Anterior cingulate cortex (tissue), 58 donors: ENCODE results near the gene C21orf91.
"Not testable (repeated sequence)": the region's sequence is repeated elsewhere in the genome, so short reads cannot be mapped to it uniquely, and the experiment has no call there.

ENCODE experiments used
- DNase-seq, 58 donors: peaks; one replicate each; lab custom pipeline; 2025; lab: John Stamatoyannopoulos, UW

The C21orf91 gene

DNA sequence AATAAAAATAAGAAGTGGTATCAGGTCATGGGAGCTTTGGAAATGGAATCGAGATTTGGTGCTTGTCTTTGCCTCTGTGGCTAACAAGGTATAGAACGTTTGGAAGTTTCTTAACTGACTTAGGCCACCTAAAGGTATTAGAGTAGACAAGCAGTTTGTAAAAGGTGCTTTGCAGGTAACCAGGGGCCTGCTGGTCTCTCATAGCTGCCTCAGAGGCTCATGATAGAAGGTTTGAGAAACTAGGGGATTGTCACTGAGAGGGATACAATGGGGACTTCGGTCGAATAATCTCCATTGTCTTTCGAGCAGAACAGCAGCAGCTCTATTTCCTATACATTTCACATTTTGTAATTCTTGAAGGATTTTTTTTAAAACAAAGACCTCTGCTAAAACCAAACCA lies 37.6 kb downstream of the C21orf91 start:
- DNase-seq, result no peak

DNA sequence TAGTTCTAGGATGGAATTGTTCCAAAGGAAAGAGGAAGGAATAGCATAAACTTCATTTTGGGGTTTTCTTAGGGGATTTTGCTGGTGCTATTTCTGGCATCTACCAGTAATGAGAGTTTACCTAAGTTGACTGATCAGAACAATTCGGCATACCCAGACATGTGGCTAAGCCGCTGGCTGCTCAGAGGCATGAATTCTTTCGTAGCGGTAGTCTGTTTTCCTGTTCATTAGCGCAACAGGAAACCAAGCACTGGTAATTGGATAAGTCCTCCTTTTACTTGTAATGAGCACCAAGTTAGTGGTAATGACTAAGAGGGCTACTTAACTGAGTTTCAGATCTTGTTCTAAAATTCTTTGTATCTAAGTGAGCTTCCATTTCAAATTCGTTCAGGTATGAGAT lies 38.6 kb downstream of the C21orf91 start:
- no peak for DNase-seq

DNA sequence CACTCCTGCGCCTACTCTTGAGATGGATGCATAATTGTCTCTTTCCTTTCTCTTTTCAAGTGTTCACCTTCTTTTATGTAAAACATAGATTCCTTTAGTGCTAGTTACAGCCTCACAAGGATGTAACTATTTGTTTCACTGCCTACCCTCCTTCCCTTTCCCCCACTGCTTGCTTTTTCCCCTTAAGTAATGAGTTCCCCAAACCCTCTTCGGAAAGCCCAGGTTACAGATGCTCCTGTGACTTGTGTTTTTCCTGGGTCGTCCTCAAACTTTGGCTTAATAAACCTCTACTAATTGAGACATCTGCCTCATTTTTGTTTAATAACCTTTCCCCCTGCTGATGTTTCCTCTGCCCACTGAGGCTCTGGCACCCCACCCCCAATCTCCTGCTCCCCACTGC lies 39.2 kb downstream of the C21orf91 start:
- DNase-seq, result no peak

DNA sequence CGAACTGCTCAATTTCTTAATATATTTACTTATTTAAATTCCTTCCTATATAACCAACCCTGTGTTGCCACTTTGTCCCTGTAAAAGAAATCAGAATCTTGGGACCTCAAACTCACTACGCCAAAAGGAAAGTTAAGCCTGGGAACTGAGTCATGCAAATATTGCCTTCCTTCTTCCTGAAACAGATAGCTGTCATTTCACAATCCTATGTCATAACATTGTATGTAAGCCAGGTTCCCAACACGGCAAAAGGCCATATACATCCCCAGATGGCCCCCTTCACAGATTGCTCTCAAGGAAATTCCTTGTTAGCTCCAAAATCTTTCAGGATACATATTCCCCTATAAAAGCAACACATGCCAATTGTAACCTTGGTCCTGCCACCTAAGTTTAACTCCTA lies 39.7 kb downstream of the C21orf91 start:
- no peak for DNase-seq

DNA sequence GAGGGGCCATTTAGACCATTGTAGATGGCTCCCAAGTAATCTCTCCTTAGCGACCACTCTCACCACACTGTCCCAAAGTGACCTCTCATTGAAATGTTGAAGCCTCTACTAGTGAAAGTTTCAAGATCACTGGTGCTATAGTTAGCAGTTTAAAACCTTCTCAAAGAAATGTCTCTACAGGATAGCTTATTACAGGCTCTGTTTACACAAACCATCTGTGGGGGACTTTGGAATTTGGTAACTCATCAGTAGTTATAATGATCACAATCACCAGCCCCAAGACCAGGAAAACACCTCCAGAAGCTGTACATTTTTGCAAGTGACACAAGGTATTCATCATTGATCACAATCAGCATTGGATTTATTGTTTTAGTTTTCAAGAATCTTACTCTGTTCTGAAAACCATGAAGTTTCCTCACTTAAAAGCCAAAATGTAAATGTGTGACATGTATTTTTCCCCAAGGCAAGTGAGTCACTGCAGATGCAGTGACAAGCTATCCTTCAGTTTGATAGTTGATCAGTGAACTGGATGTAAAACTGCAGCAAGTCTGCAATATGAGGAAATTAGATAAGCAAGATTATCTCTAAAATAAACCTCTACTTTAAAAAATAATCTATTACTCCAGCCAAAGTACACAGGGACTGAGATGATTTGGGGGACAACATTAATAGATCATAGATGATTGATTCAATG lies 41.9 kb downstream of the C21orf91 start:
- no peak for DNase-seq

DNA sequence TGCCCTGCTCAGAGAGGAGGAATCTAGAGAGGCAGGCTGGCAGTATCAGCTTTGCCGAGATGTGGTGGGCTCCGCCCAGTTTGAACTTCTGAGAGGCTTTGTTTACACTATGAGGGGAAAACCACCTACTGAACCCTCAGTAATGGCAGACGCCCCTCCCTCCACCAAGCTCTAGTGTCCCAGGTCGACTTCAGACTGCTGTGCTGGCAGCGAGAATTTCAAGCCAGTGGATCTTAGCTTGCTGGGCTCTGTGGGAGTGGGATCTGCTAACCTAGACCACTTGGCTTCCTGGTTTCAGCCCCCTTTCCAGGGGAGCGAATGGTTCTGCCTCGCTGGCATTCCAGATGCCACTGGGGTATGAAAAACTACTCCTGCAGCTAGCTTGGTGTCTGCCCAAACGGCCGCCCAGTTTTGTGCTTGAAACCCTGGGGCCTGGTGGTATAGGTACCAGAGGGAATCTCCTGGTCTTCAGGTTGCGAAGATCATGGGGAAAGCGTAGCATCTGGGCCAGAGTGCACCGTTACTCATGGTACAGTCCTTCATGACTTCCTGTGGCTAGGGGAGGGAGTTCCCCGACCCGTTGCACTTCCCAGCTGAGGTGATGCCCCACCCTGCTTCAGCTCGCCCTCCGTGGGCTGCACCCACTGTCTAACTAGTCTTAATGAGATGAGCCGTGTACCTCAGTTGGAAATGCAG lies 43.6 kb downstream of the C21orf91 start:
- DNase-seq, result no peak

DNA sequence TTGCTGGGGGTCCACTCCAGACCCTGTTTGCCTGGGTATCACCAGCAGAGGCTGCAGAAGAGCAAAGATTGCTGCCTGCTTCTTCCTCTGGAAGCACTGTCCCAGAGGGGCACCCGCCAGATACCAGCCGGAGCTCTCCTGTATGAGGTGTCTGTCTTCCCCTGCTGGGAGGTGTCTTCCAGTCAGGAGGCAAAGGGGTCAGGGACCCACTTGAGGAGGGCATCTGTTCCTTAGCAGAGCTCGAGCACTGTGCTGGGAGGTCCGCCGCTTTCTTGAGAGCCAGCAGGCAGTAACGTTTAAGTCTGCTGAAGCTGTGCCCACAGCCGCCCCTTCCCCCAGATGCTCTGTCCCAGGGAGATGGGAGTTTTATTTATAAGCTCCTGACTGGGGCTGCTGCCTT lies 44.1 kb downstream of the C21orf91 start:
- not testable (repeated sequence) for DNase-seq

DNA sequence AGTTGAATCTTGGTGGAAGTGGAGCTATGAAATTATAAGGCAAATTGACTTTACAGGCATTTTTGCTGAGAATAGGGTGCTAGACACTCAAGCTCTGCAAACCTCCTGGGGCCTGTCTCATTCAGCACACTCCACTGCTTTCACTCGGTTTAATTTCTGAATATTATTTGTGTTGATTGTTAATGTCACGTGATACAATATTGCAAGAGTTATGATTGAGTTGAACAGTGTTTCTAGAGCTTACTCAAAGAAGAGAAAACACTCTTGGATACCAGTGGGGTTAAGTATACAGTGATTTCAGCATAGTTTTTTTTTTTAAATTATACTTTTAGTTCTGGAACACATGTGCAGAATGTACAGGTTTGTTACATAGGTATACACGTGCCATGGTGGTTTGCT lies 49.7 kb downstream of the C21orf91 start:
- DNase-seq, result no peak

DNA sequence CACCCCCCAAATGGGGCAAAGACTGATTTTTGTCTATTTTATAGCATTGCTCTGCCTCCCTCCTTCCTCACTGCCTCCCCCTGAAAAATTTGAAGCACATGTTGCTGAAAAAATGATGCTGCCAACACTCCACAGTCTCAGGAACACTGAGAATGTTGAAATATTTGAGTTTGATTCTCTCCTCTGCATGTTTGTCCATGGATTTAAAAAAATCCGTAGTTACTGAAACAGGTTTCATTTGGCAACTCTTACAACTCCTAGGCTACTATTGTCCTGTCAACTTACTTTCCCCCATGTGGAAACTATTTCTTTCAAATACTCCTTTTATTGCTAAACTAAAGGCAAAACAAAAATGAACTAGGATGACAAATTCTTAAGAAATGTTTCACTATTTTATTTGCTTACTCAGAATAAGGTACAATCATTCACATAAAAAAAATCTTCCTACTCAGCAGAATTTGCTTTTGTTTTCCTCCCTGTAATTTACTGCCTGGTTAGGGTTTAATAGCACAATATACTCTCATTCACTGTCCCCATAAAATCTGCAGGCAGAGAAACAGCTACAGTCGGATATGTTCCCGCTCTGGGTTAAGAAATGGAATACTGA lies 50.2 kb downstream of the C21orf91 start:
- no peak for DNase-seq

DNA sequence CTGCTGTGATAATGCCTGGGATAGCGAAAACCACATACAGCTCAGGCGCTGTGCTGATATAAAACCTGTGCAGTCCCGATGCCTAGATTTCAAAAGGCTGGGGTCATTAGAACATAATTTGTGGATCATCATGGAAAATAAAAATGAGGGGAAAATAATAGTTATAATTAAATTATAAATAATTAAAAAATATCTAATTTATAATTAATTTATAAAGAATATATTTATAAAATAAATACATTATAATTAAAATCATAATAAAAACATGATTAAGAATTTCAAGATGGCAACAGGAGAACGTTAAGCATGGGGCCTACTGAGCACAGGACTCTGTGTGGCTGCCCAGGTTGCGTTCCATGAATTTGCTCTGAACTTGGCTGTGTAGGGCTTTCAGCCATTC lies 53.9 kb downstream of the C21orf91 start:
- DNase-seq, result no peak

DNA sequence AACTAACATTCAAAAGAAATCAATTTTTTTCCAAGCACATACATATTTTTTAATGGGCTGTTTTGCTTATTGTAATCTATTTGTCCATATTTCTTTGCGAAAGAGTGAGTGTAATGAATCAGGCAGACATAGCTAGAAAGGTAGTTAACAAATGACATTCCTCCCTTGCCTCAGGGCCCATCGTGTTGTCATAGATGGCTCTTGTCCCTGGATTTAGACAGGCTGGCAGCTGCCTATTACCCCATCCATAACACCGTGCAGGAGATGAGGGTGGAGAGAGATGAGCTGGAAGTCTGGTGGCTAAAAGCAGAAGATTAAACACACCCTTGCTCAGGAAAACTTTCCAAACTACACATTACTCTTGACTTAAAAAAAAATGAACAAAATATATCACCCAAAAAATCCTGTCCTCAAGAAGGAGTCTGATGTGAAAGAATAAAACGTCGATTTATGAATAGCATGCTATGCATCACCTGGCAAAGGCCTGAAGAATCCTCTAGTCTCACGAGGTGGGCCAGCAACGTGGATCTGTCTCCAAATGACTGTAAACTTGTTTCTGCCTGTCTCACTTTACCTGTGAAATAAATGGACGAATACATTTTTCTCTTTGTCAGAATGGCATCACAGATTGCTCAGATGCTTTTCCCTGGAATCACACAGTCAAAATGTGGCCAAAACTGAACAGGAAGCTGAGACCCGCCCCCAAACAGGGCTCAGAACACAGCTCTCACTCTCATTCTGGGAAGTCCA lies 55.7 kb downstream of the C21orf91 start:
- DNase-seq, result no peak

DNA sequence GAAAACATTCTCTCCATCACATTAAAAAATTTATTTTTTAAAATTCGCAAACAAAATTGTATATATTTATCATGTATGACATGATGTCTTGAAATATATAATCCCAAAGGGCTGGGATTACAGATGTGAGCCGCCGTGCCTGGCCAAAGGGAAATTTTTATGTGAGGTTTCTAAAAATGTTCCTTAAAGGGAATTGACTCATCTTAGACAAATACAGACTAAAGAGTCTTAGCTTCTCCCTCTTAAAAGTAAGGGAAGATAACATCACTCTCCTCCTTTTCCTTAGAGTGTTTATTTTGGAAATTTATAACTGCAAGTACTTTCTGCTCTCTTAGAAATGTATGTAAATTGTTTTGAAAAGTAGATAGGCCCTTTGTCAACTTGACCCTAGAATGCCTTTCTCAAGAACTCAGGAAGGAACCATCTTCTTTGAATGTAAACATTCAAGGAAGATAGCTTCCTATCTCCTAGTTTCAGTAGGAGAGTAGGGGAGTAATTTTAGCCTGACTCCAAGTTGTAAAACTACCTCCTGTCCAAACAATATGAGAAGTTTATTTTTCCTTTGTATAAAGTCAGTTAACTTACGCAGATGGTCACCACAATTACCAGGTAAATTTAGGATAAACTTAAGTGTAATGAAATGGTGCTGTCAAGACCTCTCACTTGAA lies 59.5 kb downstream of the C21orf91 start:
- no peak for DNase-seq

DNA sequence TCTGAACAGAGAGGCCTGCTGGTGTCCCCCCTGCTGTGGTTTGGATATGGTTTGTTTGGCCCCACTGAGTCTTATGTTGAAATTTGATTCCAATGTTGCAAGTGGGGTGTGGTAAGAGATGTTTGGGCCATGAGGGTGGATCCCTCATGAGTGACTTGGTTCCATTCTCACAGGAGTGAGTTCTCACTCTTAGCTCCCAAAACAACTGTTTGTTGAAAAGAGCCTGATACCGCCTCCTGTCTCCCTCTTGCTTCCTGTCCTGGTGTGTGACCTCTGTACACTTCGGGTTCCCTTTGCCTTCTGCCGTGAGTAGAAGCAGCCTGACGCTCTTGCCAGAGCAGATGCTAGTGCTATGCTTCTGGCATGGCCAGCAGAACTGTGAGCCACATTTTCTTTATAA lies 60.5 kb downstream of the C21orf91 start:
- no peak for DNase-seq

DNA sequence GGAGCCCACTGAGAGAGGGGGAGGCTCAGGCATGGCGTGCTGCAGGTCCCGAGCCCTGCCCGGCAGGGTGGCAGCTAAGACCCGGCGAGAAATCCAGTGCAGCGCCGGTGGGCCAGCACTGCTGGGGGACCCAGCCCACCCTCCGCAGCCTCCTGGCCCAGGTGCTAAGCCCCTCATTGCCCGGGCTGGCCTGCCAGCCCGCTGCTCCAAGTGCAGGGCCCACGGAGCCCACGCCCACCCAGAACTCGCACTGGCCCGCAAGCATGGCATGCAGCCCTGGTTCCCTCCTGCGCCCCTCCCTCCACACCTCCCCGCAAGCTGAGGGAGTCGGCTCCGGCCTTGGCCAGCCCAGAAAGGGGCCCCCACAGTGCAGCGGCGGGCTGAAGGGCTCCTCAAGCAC lies 61.5 kb downstream of the C21orf91 start:
- no peak for DNase-seq

DNA sequence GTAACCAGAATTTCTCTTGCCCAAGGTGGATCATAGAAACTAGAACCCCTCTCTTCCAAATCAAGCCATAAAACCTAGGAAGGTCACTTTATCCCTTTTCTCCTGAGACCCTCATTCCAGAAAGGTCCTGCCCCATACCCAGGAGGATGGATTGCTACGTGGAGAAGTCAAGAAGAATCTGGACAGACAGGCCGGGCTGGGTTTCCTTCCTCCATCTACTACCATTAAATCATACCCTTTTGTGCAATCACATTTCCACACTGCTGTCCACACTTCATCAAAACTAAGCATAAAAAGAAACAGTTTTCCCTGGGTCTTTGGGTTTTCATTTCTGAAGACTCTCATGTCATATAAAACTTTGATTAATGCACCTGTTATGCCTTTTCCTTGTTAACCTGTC lies 65.4 kb downstream of the C21orf91 start:
- DNase-seq, result no peak

DNA sequence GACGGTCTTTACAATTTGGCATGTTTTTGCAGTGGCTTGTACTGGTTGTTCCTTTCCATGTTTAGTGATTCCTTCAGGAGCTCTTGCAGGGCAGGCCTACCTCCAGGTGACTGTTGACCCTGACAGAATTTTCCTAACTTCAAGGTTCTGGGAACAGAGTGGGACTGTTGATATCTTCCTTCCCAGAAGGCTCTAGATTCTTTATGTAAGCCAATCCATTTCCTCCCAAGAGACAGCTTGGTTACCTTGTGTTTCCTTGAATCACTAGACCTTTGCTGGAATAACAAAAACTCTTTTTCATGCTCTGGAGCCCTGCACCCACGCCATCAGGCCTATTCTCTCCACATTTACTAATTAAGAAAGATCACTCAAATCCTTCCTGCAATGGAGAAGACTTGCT lies 67.0 kb downstream of the C21orf91 start:
- DNase-seq, result no peak

DNA sequence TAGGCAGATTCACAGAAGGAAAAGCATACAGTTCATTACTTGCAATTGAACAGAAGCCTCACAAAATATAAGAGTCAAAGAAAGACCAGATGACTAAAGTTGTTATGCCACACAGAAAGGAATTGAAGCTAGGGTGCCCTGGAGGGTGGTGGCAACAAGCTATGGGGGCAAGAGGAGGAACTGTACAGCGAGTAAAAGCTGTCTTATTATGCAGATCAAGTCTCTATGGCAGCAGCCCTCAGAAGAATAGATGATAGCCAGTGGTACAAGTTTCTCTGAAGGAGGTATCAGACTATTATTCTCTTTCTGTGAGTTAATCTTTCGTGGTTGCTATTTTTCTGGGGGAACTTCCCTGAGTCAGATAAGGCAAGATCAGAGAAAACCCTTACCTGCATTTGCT lies 72.2 kb downstream of the C21orf91 start:
- no peak for DNase-seq

DNA sequence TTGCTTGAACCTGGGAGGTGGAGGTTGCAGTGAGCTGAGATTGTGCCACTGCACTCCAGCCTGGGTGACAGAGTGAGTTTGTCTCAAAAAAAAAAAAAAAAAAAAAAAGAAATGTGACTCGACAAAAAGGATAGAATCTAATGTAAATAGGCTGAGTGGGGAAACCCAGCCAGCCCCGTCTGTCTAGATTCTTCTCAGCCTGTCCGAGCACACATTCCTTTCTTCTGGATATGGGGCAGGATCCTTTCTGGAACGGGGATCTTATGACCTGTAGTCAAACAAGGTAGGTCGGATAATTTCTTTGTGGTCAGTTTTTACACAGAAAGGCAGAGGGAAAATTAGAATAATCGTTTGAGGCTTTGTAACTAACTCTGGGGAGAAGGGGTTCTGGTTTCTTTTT lies 74.1 kb downstream of the C21orf91 start:
- DNase-seq, result no peak

DNA sequence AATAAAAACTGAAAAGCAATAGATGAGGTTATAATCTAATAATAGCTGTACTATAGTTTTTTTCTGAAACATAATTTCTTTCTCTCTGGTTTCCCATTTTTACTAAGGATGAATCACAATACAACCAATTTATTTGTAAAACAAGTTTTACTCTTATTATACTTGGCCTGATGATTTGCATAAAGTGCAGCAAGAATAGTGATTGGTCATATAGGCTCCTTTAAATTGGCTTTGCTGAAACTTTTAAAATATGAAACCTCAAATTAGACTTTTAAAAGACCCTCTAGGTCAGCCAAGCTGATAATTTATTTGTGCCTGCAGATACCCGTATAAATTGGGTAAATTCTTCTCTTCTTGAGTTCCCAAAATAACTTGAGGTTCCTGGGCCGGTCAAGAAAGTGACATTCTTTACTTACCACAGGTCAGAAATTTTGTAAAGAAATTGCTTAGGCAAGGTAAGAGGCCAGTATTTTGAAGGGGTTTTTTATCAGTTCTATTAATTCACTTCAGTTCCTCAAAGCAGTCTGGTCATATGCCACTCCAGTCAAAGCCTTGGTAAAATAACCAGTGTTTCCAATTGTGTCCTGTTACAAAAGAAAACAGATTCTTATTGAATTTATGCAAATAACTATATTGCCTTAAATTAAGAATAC lies 76.1 kb downstream of the C21orf91 start:
- no peak for DNase-seq

DNA sequence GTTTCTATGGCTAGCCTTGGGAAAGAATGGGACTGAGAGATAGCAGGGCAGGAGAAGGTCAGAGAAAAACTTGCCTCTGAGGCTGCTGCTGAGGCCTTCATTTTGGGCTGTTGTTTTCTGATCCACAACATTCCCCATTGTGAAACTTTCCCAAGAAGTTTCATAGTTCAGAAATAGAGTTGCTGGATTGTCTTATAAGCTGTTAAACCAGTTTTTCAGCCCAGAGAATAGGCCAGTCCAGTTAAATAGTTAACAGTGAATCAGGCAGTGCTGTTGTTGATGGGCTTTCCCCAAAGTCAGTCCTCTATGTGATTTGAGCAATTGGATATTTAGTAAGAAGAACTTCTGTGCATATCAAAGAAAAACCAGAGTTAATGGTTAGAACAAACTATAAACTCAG lies 77.0 kb downstream of the C21orf91 start:
- DNase-seq, result no peak
